ENCODE results near the gene FNDC8.

- TF ChIP-seq CTCF (IDR thresholded peaks at IDR 0.05), result no peak
- TF ChIP-seq POLR2A (IDR thresholded peaks at IDR 0.05), result no peak
Measured at GRCh38 chr17:35167666-35168065, 46.3 kb downstream of the FNDC8 start.

All from uterus (tissue), 2 donors.